ENCODE measurements around the gene PCNX2.

The PCNX2 gene

DNA sequence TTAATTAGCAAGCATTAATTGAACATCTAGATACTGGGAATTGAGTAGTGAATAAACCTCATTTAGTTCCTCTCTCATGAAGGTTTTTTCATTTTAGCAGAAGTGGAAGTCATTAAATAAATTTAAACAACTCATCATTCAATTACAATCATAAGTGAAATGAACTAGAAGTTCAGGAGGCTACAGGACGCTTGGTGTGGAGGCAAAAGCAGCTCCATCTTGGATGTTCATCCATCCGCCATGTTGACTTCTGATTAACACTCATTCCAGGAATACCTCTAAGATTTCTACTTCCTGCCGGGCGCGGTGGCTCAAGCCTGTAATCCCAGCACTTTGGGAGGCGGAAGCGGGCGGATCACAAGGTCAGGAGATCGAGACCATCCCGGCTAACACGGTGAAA is 356.6 kb downstream of the PCNX2 start:
- Histone ChIP-seq H3K79me2 (ENCODE audit: control insufficient read depth, insufficient read depth, low read length) (no peaks in the 10 kb centered on the region), H2BK5ac (ENCODE audit: low read length) (no peak overlapping the region), H2AK5ac (ENCODE audit: low read length) (no peak overlapping the region), H3K18ac (ENCODE audit: low read length) (no peak overlapping the region), H2BK120ac (ENCODE audit: low read depth, low read length) (no peak overlapping the region), H4K8ac (ENCODE audit: low read depth, low read length) (no peak overlapping the region), H3K9ac (ENCODE audit: low read length) (no peak overlapping the region), H2BK15ac (replicated peaks; ENCODE audit: low read depth) (no peak overlapping the region), H3K36me3 (ENCODE audit: control insufficient read depth, insufficient read depth, low read length) (no peaks in the 10 kb centered on the region), H3K79me1 (ENCODE audit: low read length) (no peaks in the 10 kb centered on the region), H3K23ac (ENCODE audit: low read length) (no peak overlapping the region), H3K4me1 (ENCODE audit: control insufficient read depth, low read depth, low read length) (no peaks in the 10 kb centered on the region), H3K4me2 (ENCODE audit: low read length) (no peak overlapping the region), H4K5ac (ENCODE audit: low read length) (no peak overlapping the region), H3K4me3 (ENCODE audit: low read length) (no peak overlapping the region), H3K27ac (ENCODE audit: low read depth, low read length) (no peak overlapping the region), H3K27me3 (ENCODE audit: insufficient read depth, low read length, poor library complexity) (no peaks in the 10 kb centered on the region), H3K4ac (ENCODE audit: low read depth, low read length) (no peak overlapping the region), H3K56ac (ENCODE audit: low read length) (no peak overlapping the region)
- whole genome bisulfite sequencing (ENCODE audit: extremely low coverage, insufficient coverage, low lambda C conversion rate) = no CpG with 5 or more reads among the region's 11 CpGs
- no peak for DNase-seq

GRCh38 chr1:232937741-232938375 is 357.7 kb downstream of the PCNX2 start:
- Histone ChIP-seq H3K79me1 (ENCODE audit: low read length) (no peaks in the 10 kb centered on the region), H3K27me3 (ENCODE audit: insufficient read depth, low read length, poor library complexity) (no peaks in the 10 kb centered on the region), H3K4me2 (ENCODE audit: low read length) (no peak overlapping the region), H3K9ac (ENCODE audit: low read length) (no peak overlapping the region), H3K18ac (ENCODE audit: low read length) (no peak overlapping the region), H3K4me1 (ENCODE audit: control insufficient read depth, low read depth, low read length) (no peaks in the 10 kb centered on the region), H3K27ac (ENCODE audit: low read depth, low read length) (no peak overlapping the region), H3K4ac (ENCODE audit: low read depth, low read length) (no peak overlapping the region), H4K8ac (ENCODE audit: low read depth, low read length) (no peak overlapping the region), H2BK5ac (ENCODE audit: low read length) (no peak overlapping the region), H3K36me3 (ENCODE audit: control insufficient read depth, insufficient read depth, low read length) (no peaks in the 10 kb centered on the region), H3K23ac (ENCODE audit: low read length) (no peak overlapping the region), H2BK15ac (replicated peaks; ENCODE audit: low read depth) (no peak overlapping the region), H2BK120ac (ENCODE audit: low read depth, low read length) (no peak overlapping the region), H2AK5ac (ENCODE audit: low read length) (no peak overlapping the region), H3K56ac (ENCODE audit: low read length) (no peak overlapping the region), H3K79me2 (ENCODE audit: control insufficient read depth, insufficient read depth, low read length) (no peaks in the 10 kb centered on the region), H4K5ac (ENCODE audit: low read length) (no peak overlapping the region), H3K4me3 (ENCODE audit: low read length) (no peak overlapping the region)
- no CpG with 5 or more reads among the region's 8 CpGs for WGBS (ENCODE audit: extremely low coverage, insufficient coverage, low lambda C conversion rate)
- no peak for DNase-seq

- DNase-seq = no peak
- Histone ChIP-seq H2BK5ac (ENCODE audit: low read length) (no peak overlapping the region), H3K27ac (ENCODE audit: low read depth, low read length) (no peak overlapping the region), H3K36me3 (ENCODE audit: control insufficient read depth, insufficient read depth, low read length) (no peaks in the 10 kb centered on the region), H3K27me3 (ENCODE audit: insufficient read depth, low read length, poor library complexity) (no peaks in the 10 kb centered on the region), H3K4me3 (ENCODE audit: low read length) (no peak overlapping the region), H3K79me1 (ENCODE audit: low read length) (no peaks in the 10 kb centered on the region), H3K4ac (ENCODE audit: low read depth, low read length) (no peak overlapping the region), H2AK5ac (ENCODE audit: low read length) (no peak overlapping the region), H3K79me2 (ENCODE audit: control insufficient read depth, insufficient read depth, low read length) (no peaks in the 10 kb centered on the region), H3K4me1 (ENCODE audit: control insufficient read depth, low read depth, low read length) (no peaks in the 10 kb centered on the region), H4K8ac (ENCODE audit: low read depth, low read length) (no peak overlapping the region), H3K4me2 (ENCODE audit: low read length) (no peak overlapping the region), H3K23ac (ENCODE audit: low read length) (no peak overlapping the region), H3K56ac (ENCODE audit: low read length) (no peak overlapping the region), H3K18ac (ENCODE audit: low read length) (no peak overlapping the region), H2BK15ac (replicated peaks; ENCODE audit: low read depth) (no peak overlapping the region), H3K9ac (ENCODE audit: low read length) (no peak overlapping the region), H2BK120ac (ENCODE audit: low read depth, low read length) (no peak overlapping the region), H4K5ac (ENCODE audit: low read length) (no peak overlapping the region)
- WGBS (ENCODE audit: extremely low coverage, insufficient coverage, low lambda C conversion rate) = no CpG with 5 or more reads among the region's 6 CpGs
These were observed 358.6 kb downstream of the PCNX2 start for GRCh38 chr1:232936941-232937340.
